AG08395 (cell line): Measurements from ENCODE around the gene FITM1.

Source experiments
- DNase-seq: peaks from one replicate; pipeline ENCODE4 v3.0.0; 2012; ENCODE audit warnings: mixed read lengths, low spot score

FITM1 gene

DNA sequence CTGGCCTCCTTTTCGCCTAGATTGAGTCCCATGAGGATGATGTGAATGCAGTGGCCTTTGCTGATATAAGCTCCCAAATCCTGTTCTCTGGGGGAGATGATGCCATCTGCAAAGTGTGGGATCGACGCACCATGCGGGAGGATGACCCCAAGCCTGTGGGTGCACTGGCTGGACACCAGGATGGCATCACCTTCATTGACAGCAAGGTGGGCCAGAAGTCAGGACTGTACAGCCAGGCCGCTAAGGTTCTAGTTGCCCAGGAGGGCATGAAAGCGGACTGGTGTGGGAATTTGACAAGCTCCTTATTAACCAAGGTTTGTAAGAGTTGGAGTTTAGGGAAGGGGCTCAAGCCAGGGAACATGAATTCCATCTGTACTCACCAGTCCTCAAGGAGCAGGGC lies 10.8 kb upstream of the FITM1 start:
- DNase-seq, result no peak

DNA sequence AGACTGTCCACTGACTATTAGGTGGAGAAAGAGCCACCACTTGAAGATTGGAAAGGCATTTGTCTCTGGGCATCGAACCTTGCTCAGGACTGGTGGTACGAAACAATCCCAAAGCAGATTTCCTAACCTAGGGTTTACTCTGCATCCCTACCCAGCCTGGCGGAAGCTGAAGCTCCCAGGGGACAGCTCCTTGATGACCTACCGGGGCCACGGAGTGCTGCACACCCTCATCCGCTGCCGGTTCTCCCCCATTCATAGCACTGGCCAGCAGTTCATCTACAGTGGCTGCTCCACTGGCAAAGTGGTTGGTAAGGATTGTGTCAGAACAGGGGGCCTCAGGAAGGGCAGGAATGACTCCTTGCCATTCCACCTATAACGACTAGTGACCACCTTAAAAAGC lies 9.2 kb upstream of the FITM1 start:
- no peak for DNase-seq

DNA sequence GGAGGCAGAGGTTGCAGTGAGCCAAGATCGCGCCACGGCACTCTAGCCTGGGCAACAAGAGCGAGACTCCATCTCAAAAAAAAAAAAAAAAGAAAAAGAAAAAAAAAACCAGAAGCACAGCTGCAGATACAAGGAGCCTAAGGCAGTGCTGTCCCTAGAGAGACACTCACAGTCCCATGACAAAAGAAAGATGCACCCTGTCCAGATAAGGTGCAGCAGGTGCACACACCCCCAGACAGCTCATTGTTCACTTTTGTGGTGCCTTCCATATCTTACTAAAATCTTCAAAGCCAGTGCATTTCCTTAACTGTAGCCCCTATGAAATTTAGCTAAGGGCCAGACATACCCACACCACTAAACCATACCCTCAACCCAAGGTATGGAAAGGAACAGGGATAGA lies 8.0 kb upstream of the FITM1 start:
- DNase-seq, result no peak

DNA sequence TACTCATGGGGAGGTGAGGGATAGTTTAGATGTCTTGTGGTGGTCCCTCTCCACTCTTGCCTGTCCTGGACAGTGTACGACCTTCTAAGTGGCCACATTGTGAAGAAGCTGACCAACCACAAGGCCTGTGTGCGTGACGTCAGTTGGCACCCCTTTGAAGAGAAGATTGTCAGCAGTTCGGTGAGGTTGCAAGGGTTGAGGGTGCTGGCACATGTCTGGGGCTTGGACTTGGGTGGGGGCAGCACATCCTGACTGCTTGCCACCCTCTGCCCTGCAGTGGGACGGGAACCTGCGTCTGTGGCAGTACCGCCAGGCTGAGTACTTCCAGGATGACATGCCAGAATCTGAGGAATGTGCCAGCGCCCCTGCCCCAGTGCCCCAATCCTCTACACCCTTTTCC lies 7.6 kb upstream of the FITM1 start:
- DNase-seq, result no peak

GRCh38 chr14:24123424-24124417 lies 6.7 kb upstream of the FITM1 start:
- no peak for DNase-seq

- DNase-seq, result no peak
Observed at GRCh38 chr14:24126939-24127338, 3.5 kb upstream of the FITM1 start.

- DNase-seq, result no peak
Observed at GRCh38 chr14:24127673-24128072, 2.8 kb upstream of the FITM1 start.

DNA sequence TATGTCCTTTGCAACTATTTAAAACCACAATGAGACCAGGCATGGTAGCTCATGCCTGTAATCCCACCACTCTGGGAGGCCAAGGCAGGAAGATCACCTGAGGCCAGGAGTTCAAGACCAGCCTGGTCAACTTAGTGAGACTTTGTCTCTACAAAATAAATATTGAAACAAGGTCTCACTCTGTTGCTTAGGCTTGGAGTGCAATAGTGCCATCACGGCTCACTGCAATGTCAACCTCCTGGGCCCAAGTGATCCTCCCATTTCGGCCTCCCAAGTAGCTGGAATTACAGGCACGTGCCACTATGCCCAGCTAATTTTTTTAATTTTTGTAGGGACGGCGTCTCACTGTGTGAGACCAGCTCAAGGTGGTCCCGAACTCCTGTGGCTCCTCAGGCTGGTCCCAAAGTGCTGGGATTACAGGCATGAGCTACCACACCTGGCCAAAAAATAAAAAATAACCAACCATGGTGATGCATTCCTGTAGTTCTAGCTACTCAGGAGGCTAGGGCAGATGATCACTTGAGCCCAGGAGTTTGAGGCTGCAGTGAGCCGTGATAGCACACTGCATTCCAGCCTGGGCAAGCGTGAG lies 955 bp upstream of the FITM1 start:
- no peak for DNase-seq

DNA sequence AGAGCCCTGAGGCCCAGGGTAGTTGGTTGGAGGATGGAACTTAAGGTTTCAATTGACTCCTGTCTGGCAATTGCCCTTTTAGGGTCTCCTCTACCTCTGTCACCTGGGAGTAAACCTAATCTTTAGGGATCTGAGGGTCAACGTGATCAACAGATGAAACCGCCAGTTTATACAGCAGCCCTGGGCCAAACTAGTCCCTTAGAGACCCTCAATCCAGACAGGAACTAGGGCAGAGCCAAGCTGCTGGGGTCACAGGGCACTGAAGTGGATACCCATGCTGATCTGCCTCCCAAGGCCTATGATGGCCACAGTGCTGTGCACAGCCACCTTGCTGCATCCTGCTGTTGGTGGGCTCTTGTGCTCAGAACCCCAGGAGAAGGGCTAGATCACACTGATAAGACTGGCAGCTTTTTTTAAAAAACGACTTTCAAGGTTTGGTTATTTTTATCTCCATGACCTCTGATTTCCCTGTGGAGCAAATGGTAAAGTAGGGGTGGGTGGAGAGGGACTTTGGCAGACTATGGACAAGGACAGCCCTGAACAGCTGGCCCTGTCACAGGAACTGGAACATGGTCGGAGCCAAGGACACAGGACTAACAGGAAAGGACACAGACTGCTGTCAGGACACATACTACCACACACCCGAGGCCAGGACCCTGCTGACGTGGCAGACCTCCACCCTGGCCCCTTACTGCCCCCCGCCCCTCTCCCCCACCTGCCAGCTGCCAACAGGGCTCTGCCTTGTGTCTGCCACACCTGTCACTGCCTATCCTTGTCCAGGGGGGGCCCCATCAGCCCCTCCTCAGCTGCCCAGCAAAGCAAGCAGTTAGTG lies 474 bp downstream of the FITM1 start:
- no peak for DNase-seq

DNA sequence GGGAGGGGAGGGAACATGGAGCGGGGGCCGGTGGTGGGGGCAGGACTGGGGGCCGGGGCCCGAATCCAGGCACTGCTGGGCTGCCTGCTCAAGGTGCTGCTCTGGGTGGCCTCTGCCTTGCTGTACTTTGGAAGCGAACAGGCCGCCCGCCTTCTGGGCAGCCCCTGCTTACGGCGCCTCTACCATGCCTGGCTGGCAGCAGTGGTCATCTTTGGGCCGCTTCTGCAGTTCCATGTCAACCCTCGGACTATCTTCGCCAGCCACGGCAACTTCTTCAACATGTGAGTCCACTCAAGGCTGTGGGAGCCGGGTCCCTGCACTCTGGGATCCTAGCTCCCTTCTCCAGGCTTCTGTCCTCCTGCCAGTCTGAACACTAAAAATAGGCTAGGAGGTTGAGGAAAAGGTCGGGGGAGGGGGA lies 1.1 kb downstream of the FITM1 start:
- no peak for DNase-seq

DNA sequence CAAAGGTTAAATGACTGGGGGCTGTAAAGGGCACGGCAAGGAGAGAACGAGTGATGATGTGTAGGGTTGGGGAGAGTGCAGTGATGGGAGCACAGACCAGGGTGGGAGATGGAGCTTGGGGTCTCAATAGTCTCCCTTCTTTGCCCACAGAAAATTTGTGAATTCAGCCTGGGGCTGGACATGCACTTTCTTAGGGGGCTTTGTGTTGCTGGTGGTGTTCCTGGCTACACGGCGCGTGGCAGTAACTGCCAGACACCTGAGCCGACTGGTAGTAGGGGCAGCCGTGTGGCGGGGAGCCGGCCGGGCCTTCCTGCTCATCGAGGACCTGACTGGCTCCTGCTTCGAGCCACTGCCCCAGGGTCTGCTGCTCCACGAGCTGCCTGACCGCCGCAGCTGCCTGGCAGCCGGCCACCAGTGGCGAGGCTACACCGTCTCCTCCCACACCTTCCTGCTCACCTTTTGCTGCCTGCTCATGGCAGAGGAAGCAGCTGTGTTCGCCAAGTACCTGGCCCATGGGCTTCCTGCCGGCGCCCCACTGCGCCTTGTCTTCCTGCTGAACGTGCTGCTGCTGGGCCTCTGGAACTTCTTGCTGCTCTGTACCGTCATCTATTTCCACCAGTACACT lies 1.7 kb downstream of the FITM1 start:
- no peak for DNase-seq

DNA sequence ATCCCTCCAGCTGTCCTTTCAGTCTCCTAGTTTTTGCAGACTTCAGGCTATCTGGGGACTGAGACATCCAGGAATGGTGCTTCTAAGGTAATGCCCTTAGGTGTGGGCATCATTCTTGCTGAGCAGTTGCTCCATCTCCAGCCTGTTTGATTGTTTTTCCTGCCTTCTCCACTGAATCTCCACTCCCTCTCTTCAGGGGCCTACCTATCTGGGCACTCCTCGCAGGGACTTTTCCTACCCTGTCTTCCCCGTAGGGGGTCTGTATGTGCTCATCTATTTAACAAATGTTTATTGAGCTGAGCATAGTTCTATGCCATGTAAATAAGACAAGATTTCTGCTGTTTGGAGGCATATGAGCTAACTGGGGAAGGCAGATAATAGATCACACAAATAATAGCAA lies 2.5 kb downstream of the FITM1 start:
- DNase-seq, result no peak

- DNase-seq, result no peak
Observed at GRCh38 chr14:24133735-24134134, 3.3 kb downstream of the FITM1 start.

GRCh38 chr14:24135584-24135833 lies 5.0 kb downstream of the FITM1 start:
- no peak for DNase-seq

DNA sequence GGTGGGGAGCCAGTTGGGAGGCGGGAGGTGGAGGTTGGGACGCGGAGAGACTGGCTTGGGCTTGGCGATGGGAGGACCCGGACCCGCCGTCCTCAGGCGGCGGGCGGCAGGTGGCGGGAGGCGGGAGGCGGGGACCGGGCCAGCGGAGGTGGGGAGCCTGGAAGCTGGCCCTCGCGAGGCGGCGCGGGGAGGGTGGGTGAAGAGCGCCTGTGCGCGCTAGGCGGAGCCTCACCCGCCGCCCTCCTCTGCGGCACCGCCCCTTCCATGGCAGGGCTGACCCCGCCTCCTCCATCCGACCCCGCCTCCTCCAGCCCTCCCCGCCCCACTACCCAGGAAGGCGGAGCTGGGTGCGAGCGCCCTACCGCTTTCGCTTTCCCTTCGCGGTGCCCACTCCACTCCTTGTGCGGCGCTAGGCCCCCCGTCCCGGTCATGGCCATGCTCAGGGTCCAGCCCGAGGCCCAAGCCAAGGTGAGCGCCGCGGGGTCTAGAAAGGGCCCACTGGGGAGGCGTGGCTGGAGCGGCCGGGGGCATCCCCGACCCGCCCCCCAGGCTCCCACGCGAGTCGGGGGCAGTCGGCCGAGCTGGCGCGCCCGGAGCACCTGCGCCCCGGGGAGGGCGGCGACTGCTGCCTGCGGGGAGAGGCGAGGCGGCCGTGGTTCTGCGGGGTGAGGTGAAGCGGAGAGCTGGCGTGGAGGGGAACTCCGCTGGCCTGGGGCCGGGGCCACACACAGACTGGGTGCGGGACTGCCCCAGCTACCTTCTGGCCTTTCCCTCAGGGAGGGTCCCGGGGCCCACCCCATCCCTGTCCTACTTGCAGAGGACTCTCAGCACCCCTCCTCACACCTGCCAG lies 5.6 kb downstream of the FITM1 start, which contains the start of gene PSME1:
Gene PSME1, plus strand, starts transcription at position 361 of the 850 bp plus-strand sequence. Its CDS starts 69 bp downstream, at position 430.
- peak; percentile 97 for DNase-seq

DNA sequence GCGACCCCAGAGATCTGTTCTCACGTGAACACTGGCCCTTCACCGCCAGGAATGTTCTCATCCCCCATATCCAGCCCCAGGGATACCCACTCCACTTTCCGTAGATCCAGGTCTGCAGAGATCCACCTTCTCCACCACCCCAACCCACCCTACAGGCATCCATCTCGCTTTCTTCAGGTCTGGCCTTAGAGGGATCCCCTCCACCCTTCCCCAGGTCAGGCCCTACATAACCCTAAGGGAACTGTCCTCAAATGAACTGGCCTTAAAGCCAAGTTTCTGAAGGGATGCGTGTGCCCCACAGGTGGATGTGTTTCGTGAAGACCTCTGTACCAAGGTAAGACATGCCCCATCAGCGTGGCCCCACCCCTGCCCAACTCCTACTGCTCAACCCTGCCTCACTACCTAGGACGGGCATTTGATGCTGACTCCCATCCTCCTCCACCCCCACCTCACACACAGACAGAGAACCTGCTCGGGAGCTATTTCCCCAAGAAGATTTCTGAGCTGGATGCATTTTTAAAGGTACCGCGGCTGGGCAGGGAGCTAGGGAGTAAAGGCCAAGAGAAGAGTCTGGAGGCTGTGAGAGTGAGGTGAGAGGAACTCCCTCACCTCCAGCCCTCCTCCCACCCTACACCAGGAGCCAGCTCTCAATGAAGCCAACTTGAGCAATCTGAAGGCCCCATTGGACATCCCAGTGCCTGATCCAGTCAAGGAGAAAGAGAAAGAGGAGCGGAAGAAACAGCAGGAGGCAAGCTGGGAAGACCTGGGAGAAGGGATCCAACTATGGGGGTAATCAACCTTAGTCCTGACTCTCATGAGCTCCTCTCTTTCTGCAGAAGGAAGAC lies 6.4 kb downstream of the FITM1 start:
- DNase-seq, result no peak

DNA sequence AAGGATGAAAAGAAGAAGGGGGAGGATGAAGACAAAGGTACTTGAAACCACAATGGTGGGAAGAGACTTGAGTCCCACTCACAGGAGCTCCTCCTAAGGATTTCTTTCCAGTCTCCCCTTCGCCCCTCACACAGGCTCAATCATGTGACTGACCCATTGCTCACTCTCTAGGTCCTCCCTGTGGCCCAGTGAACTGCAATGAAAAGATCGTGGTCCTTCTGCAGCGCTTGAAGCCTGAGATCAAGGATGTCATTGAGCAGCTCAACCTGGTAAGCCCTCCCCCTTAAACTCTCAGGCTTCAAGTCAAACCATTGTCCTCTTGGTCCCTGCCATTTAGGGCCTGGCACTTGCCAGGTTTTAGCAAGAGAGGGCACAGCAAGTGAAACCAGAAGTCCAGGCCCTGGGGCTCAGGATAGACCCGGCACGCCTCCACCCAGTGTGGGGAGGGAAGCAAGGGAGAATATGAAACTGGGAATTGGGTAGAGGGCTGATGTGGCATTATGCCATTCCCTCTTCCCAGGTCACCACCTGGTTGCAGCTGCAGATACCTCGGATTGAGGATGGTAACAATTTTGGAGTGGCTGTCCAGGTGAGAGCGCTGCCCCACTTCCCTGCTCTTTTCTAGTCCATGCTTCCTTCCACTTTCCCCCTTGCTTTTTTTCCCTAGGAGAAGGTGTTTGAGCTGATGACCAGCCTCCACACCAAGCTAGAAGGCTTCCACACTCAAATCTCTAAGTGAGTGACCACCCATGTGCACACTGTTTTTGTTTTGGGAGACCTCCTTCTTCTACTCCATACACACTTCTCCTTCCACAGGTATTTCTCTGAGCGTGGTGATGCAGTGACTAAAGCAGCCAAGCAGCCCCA lies 7.3 kb downstream of the FITM1 start:
- no peak for DNase-seq

GRCh38 chr14:24138396-24139271 lies 8.2 kb downstream of the FITM1 start:
- DNase-seq, result no peak
